C4-2B (cell line): Measurements from ENCODE around the gene SND1.

Source experiments
- ZFX ChIP-seq: fragments of 450-650 bp; IDR thresholded peaks from 2 replicates; pipeline ENCODE4 v1.6.1; 2017
- TF ChIP-seq, protein P1 (sequence below): fragments of 450-650 bp; conservative IDR thresholded peaks from 2 replicates; pipeline ENCODE4 v1.5.1; 2017; ENCODE audit warnings: mild to moderate bottlenecking

DNA sequence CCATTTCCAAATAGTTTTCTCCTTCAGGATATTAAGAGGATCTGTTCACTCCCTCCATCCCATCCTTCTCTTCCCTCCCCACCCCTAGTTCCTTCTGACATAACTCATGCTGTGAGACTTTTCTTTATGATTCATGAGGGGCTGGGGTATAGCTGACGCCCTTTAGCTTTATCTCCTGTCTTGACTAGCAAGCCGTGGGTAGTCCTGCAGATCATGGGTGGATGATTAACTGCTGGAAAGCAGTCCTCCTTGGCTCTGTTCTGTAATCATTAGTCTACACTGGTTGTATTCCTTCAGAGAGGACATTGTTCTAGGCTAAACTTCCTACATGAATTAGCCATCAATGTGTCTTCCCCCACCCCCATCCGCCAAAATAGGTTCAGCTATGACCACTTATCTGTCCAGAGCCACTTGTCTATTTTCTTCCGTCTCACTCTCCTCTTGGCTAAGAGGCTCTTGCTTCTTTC lies 243.9 kb downstream of the SND1 start:
- TF ChIP-seq, protein P1, sequence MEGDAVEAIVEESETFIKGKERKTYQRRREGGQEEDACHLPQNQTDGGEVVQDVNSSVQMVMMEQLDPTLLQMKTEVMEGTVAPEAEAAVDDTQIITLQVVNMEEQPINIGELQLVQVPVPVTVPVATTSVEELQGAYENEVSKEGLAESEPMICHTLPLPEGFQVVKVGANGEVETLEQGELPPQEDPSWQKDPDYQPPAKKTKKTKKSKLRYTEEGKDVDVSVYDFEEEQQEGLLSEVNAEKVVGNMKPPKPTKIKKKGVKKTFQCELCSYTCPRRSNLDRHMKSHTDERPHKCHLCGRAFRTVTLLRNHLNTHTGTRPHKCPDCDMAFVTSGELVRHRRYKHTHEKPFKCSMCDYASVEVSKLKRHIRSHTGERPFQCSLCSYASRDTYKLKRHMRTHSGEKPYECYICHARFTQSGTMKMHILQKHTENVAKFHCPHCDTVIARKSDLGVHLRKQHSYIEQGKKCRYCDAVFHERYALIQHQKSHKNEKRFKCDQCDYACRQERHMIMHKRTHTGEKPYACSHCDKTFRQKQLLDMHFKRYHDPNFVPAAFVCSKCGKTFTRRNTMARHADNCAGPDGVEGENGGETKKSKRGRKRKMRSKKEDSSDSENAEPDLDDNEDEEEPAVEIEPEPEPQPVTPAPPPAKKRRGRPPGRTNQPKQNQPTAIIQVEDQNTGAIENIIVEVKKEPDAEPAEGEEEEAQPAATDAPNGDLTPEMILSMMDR, result no peak
- TF ChIP-seq ZFX, result no peak
